Left ventricle myocardium superior (tissue), 1 donor: ENCODE measurements around the gene FOXA1. TPM values are rescaled to one million over a fixed set of nuclear protein-coding genes. Genes with fewer than 3 reads are reported as not detected.

ENCODE experiments used
- ATAC-seq: fragments of 200-7000 bp; cut with Tn5 transposase; one replicate; pipeline ENCODE4 v1.9.1; 2020; ENCODE audit warnings: mild to moderate bottlenecking, moderate library complexity
- DNase-seq: peaks from one replicate; pipeline ENCODE4 v3.0.0-alpha.2; 2020
- intact Hi-C: fragments of 100-400 bp; cut with micrococcal nuclease; formaldehyde crosslinking; loops from one replicate; pipeline ENCODE4 v1.11.0; 2022
- total RNA-seq: library from RNA; stranded (reverse); fragmentation: NEBNext Ultra II Directional; extraction: Animal tissue kit (Norgen Biotek cat#: 25700); gene quantifications from one replicate; pipeline ENCODE4 v1.2.1, GENCODE V29; 2021
- donor health status: DM: no; HTN: yes; CAD: no; lungs with severe emphysema.

The FOXA1 gene
- total RNA-seq, 1 donor from 2014 or later = not detected

DNA sequence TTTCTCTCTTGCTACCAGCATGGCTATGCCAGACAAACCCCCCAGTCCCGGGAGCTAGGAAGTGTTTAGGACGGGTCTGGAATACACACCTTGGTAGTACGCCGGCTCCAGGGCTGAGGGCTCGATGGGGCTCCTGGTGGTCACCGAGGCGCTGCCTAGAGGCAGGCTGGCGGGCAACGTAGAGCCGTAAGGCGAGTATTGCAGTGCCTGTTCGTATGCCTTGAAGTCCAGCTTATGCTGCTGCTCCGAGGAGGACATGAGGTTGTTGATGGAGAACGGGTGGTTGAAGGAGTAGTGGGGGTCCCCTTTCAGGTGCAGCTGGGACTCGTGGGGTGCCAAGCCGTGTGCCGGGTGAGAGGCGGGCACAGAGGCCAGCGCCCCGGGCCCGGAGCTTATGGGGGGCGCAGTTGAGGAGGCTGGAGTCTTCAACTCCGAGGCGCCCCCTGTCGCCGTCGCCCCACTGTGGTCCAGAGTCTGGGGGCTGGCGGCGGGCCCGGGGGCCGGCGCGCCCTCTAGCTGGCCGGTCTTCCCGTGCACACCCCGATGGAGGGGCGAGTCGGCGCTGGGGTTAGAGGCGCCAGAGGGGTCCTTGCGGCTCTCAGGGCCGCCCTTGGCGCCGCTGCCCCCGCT is 3.6 kb downstream of the FOXA1 start:
- DNase-seq (no peak), ATAC-seq (no peak)
- intact Hi-C loops = no loop called here

- intact Hi-C loops = no loop called here
Observed at GRCh38 chr14:37590428-37591139, 4.5 kb downstream of the FOXA1 start.

GRCh38 chr14:37589715-37590427 is 5.2 kb downstream of the FOXA1 start:
- intact Hi-C loops = no loop called here
- ATAC-seq (no peak), DNase-seq (no peak)

More at GRCh38 chr14:37590428-37591139, 4.5 kb downstream of the FOXA1 start:
- DNase-seq (no peak), ATAC-seq (no peak)

DNA sequence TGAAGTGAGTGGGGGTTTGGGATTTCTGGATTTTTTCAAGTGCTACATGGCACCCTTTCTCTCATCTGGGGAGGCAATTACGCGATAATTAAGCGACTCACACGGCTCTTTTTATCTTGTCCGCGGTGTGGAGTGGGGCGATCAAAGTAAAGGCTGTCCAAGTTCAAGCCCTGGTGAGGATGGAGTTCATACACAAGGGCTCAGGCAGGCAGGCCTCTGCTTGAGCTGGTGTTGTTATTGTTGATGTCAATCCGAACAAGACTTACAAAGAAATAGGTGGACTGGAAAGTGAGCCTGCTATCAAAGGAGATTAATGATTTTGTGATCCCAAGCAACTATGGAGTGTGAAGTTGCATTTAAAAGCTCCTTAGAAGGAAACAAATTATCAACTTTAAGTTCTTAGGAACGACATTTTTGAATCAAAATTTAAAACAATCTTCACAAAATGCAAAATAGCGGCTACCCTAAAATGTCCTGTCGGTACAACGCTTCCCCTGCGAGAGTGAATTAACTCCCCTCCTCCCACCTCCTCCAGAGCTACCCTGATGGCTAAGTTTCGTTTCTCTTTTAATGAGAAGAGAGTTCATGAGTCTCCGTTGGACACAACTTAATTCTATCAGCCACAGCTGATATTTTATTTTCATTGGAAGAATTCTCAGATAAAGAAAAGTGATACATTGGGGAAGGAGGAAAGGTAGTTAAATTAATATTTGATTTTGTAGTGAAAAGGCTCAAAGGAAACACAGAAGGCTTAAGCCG is 5.9 kb downstream of the FOXA1 start:
- ATAC-seq = no peak
- intact Hi-C loops = no loop called here
- no peak for DNase-seq

DNA sequence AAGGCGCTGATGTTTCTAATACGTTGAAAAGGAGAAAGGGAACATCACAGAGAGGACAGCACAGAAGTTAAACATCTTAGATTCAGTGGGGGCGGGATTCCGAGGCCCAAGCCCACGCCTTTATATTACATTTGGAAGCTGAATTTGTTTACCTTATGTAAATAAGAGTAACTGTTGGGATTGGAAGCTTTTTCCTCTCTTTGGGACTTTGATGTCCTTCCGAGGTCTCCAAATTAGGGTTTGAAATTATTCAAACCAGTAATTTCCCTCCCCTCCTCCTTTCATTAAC is 6.4 kb downstream of the FOXA1 start:
- intact Hi-C loops = no loop called here
- DNase-seq = no peak

DNA sequence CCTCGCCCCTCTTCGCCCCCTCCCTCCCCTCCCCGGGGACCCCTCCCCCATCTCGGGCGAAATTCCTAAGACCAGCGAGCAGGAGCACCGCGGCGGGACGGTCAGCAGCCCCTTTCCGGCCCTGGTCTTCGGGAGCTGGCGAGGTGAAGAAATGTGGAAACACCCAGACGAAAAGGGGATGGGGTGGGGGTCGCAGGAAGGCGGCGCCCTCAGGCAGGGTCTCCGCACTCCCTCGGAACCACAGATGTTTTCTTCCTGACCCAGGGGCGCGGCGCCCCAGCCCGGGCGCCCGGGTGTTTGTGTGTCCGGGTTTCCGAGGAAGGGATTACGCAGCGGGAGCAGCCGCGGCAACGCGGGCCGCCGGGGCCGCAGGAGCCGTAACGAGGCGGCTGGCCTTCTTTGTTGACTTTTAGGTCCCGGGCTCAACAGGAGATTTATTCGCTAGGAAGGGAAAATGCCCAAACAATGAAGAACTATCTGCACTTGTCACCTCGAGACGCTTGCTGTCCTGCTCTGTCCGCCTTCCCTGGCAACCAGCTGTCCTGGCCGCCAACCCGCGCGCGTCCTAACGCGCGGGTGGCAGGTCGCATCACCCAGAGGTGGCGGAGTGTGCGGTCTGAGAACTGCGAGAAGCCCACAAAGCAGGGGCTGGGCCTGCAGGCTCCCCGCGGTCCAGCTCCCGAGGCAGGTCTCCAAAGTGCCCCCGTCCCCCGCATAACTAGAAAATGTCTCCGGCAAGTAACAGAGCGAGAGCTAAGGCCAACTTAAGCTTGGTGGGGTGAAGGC is 7.0 kb downstream of the FOXA1 start:
- DNase-seq (no peak), ATAC-seq (no peak)
- intact Hi-C loops = no loop called here

More for the DNA sequence above, 6.4 kb downstream of the FOXA1 start:
- no peak for ATAC-seq

GRCh38 chr14:37587131-37587803 is 7.8 kb downstream of the FOXA1 start:
- ATAC-seq (no peak), DNase-seq (no peak)
- intact Hi-C loops = no loop called here

GRCh38 chr14:37586797-37587130 is 8.3 kb downstream of the FOXA1 start:
- intact Hi-C loops = no loop called here
- ATAC-seq (no peak), DNase-seq (no peak)

DNA sequence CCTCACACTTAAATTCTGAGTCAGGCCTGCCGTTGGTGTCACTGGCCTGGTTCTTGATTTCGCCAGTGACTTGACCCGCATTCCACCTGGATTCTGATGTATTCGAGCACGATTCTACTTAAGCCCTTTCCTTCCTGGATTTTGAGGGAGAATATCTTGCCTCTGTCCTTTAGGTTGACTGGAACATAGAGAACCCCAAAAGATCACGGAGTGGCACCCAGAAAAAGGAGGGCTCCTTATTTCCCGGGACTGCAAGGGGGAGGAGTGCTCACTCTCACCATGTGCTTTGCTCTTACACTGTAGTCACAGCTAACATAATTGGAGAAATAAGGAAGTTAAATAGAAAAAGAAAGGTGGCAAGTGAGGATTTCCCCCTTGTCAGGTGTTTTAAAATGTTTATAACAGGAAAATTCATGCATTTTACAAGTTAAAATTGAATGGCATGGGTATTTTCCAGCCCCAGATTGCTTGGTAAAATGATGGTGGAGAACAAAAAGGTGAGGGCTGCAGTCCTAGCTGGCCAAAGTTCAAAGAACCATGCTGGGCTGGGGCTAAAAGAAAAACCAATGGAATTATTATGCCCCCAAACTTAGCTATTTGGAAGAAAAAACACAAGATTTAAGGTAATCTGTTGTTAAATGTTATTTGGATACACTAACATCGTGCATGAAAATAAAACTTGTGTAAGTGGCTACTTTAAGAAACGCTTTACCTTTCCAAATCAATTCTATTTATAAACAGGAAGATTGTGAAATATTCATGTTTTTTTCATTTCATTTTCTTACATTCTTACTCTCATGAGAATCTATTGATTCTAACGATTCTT is 8.9 kb downstream of the FOXA1 start:
- intact Hi-C loops = no loop called here
- ATAC-seq (no peak), DNase-seq (no peak)

- intact Hi-C loops = no loop called here
- ATAC-seq (no peak), DNase-seq (no peak)
Observed at GRCh38 chr14:37585101-37585511, 9.9 kb downstream of the FOXA1 start.

GRCh38 chr14:37584211-37585100 is 10.6 kb downstream of the FOXA1 start:
- ATAC-seq (no peak), DNase-seq (no peak)
- intact Hi-C loops = no loop called here

DNA sequence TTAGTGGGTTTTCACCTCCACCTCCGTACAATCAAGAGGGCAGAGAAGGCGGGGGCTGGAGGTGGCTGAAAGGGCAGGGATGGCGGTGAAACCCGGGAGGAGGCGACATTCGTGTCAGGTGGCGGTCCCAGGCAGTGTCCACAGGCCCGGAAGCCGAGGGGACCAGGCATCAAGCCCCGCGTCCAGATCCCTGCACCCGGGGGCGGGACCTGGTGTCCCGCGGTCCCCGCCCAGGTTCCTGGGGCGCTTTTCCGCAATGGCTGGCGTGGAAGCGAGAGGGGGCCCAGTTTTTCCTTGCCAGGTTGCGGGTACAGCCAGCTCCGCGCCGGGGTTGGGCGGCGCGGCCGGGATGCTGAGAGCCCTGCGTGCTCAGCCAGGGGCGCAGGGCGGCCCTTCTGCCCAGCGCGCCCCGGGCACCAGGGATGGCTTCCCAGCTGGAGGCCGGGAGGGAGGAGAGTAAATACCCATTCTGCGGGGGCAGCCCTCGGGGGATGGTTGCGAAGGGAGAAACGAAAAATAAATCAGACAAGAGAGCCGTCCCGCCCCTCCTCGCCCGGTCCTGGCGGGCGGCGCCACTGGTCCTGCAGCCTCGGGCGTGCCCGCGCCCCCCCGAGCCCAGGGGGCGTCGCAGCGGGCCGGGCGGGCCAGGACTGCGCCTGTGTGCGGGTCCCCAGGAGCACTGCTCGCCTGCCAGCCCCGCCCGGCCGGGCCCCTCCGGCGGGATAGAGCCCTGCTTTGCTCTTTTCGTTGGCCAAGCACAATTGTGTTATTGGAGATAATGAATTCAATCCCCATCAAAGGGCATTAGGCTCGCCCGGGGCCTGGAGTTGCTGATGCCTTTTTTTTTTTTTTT is 11.5 kb downstream of the FOXA1 start:
- ATAC-seq = no peak
- DNase-seq = no peak
- intact Hi-C loops = no loop called here

GRCh38 chr14:37580146-37580545 is 14.9 kb downstream of the FOXA1 start:
- intact Hi-C loops = no loop called here
- ATAC-seq (no peak), DNase-seq (no peak)

- DNase-seq = no peak
- no peak for ATAC-seq
- intact Hi-C loops = no loop called here
Observed at GRCh38 chr14:37579274-37579673, 15.8 kb downstream of the FOXA1 start.

- DNase-seq (no peak), ATAC-seq (no peak)
- intact Hi-C loops = no loop called here
Observed at GRCh38 chr14:37573356-37573755, 21.7 kb downstream of the FOXA1 start.

DNA sequence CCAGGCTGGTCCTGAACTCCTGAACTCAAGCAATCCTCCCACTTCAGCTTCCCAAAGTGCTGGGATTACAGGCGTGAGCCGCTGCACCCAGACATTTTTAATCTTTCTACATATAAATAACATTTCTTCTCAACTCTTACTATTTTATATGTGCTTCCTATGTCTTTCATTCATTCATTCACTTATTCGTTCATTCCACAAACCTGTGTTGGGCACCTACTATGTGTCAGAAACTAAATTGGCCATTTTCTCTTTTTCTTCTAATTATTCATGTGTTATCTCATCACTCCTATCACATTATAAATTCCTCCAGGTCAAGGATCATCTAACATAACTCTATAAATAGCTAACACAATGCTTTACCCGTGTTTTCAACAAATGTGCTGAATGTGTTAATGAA is 23.7 kb downstream of the FOXA1 start:
- ATAC-seq (no peak), DNase-seq (no peak)
- intact Hi-C loops = no loop called here
